ENCODE data around the gene COPE. TPM values are rescaled to one million over a fixed set of nuclear protein-coding genes. Genes with fewer than 3 reads are reported as not detected.

COPE gene
- total RNA-seq, 4 donors from 2014 or later: 112 to 223 (median 208) TPM

GRCh38 chr19:18913466-18913865 lies 5.7 kb downstream of the COPE start:
- no peaks in the 10 kb centered on the region for H3K27me3 ChIP-seq
- H3K9me3 ChIP-seq: no peaks in the 10 kb centered on the region
- 92% methylated on average over 5 of the region's 5 CpGs for WGBS
- peaks cover 61% of the 10 kb centered on the region for H3K36me3 ChIP-seq
- H3K4me1 ChIP-seq: peaks cover 12% of the 10 kb centered on the region
- H3K27ac ChIP-seq: no peak overlapping the region
- no peak for TF ChIP-seq CTCF (IDR thresholded peaks at IDR 0.05)
- no peak for TF ChIP-seq POLR2AphosphoS5 (IDR thresholded peaks at IDR 0.05)
- no peak for TF ChIP-seq EP300 (IDR thresholded peaks at IDR 0.05)
- no peak for TF ChIP-seq POLR2A (IDR thresholded peaks at IDR 0.05)
- no peak for DNase-seq (ENCODE audit: low spot score in 2 of 2)
- H3K4me3 ChIP-seq: no peak overlapping the region

- H3K27me3 ChIP-seq: no peaks in the 10 kb centered on the region
- H3K36me3 ChIP-seq: peaks cover 63% of the 10 kb centered on the region
- H3K9me3 ChIP-seq: no peaks in the 10 kb centered on the region
- no peak overlapping the region for H3K27ac ChIP-seq
- WGBS: 99% methylated on average over 9 of the region's 14 CpGs
- TF ChIP-seq EP300 (IDR thresholded peaks at IDR 0.05): no peak
- TF ChIP-seq POLR2AphosphoS5 (IDR thresholded peaks at IDR 0.05): no peak
- no peak for TF ChIP-seq POLR2A (IDR thresholded peaks at IDR 0.05)
- TF ChIP-seq CTCF (IDR thresholded peaks at IDR 0.05): no peak
- H3K4me3 ChIP-seq: no peak overlapping the region
- no peak for DNase-seq (ENCODE audit: low spot score in 2 of 2)
- H3K4me1 ChIP-seq: peaks cover 7% of the 10 kb centered on the region
Observed at GRCh38 chr19:18912933-18913332, 6.3 kb downstream of the COPE start.

- 100% methylated on average over 3 of the region's 19 CpGs for WGBS
- no peak overlapping the region for H3K4me3 ChIP-seq
- TF ChIP-seq POLR2AphosphoS5 (IDR thresholded peaks at IDR 0.05) (no peak), CTCF (IDR thresholded peaks at IDR 0.05) (no peak), EP300 (IDR thresholded peaks at IDR 0.05) (no peak), POLR2A (IDR thresholded peaks at IDR 0.05) (no peak)
- peak in 1 of 2 donors; percentile 58 for DNase-seq (ENCODE audit: low spot score in 2 of 2)
- H3K36me3 ChIP-seq: peaks cover 77% of the 10 kb centered on the region
- H3K9me3 ChIP-seq: no peaks in the 10 kb centered on the region
- no peak overlapping the region for H3K27ac ChIP-seq
- no peaks in the 10 kb centered on the region for H3K27me3 ChIP-seq
- H3K4me1 ChIP-seq: no peaks in the 10 kb centered on the region
Observed at GRCh38 chr19:18910801-18911436, 8.3 kb downstream of the COPE start.

DNA sequence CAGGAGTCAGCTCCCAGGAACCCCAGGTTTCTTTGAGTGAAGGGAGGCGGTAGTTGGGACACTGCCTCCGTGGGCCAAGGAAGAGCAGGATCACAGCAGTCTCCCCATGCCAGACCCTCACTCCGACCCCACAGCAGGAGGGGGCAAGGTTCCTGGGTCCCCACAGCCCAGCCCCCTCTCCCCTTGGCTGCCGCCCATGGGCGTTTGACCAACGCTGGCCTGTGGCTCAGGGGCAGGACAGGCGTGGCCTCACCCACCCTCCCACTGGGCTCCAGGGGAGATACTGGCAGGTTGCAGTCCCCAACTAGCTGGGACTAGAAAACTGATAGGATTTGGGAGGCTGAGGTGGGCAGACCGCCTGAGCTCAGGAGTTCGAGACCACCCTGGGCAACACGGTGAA lies 9.2 kb downstream of the COPE start:
- H3K27ac ChIP-seq: no peak overlapping the region
- no peaks in the 10 kb centered on the region for H3K9me3 ChIP-seq
- DNase-seq (ENCODE audit: low spot score in 2 of 2): no peak
- H3K36me3 ChIP-seq: peaks cover 80% of the 10 kb centered on the region
- no peaks in the 10 kb centered on the region for H3K27me3 ChIP-seq
- WGBS: 94% methylated on average over 4 of the region's 10 CpGs
- H3K4me3 ChIP-seq: no peak overlapping the region
- no peak for TF ChIP-seq CTCF (IDR thresholded peaks at IDR 0.05)
- no peak for TF ChIP-seq POLR2A (IDR thresholded peaks at IDR 0.05)
- no peak for TF ChIP-seq EP300 (IDR thresholded peaks at IDR 0.05)
- TF ChIP-seq POLR2AphosphoS5 (IDR thresholded peaks at IDR 0.05): no peak
- H3K4me1 ChIP-seq: no peaks in the 10 kb centered on the region

DNA sequence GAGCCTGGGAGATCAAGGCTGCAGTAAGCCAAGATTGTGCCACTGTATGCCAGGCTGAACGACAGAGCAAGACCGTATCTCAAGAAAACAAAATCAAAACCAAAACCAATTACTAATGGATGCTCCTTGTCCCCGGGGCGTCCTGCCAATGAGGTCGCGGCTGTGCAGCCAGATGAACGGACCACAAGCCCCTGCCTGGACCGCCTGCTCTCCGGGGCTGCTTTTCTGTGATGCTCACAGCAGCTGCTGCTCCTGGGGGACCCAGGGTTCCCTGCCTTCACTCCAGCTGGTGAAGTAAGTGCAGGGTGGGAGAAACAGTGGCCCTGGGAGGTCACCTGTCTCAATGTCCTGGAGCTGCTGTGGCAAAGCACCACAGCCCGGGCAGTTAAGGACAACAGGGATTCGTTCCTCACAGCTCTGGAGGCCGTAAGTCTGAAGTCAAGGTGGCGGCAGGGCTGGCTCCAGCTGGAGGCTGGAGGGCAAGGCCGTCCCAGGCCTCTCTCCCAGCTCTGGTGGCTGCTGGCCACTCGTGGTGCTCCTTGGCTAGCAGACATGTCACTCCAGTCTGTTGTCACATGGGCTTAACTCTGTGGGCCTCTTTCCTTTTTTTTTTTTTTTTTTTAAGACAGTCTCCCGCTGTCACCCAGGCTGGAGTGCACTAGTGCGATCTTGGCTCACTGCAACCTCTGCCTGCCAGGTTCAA lies 10.1 kb downstream of the COPE start:
- Histone ChIP-seq H3K27me3 (no peaks in the 10 kb centered on the region), H3K27ac (no peak overlapping the region), H3K4me1 (no peaks in the 10 kb centered on the region), H3K36me3 (peaks cover 82% of the 10 kb centered on the region), H3K9me3 (no peaks in the 10 kb centered on the region), H3K4me3 (no peak overlapping the region)
- peak in 1 of 2 donors; percentile 60 for DNase-seq (ENCODE audit: low spot score in 2 of 2)
- no peak for TF ChIP-seq CTCF (IDR thresholded peaks at IDR 0.05)
- no peak for TF ChIP-seq POLR2A (IDR thresholded peaks at IDR 0.05)
- TF ChIP-seq EP300 (IDR thresholded peaks at IDR 0.05): no peak
- no peak for TF ChIP-seq POLR2AphosphoS5 (IDR thresholded peaks at IDR 0.05)
- 91% methylated on average over 17 of the region's 17 CpGs for WGBS

Measured in suprapubic skin (tissue), 4 donors.